NCI-H2196 treated with DMSO at 0.1 percent for 48 hours (cell line): ENCODE results near the gene DESI2.
"Not testable (repeated sequence)": the region's sequence is repeated elsewhere in the genome, so short reads cannot be mapped to it uniquely, and the experiment has no call there.

ENCODE experiments used
- DNase-seq: peaks from one replicate; lab custom pipeline; 2025; ENCODE audit not compliant: unreplicated experiment; lab: John Stamatoyannopoulos, UW

DESI2 gene

GRCh38 chr1:244654108-244655038 is 1.4 kb downstream of the DESI2 start:
- no peak for DNase-seq

- DNase-seq, result no peak
These were observed 2.3 kb downstream of the DESI2 start for GRCh38 chr1:244655186-244655585.

GRCh38 chr1:244657421-244657820 is 4.5 kb downstream of the DESI2 start:
- no peak for DNase-seq

- no peak for DNase-seq
These were observed 6.8 kb downstream of the DESI2 start for GRCh38 chr1:244659694-244660093.

GRCh38 chr1:244660595-244660994 is 7.7 kb downstream of the DESI2 start:
- DNase-seq, result no peak

GRCh38 chr1:244661569-244662312 is 8.8 kb downstream of the DESI2 start:
- not testable (repeated sequence) for DNase-seq

- no peak for DNase-seq
These were observed 9.7 kb downstream of the DESI2 start for GRCh38 chr1:244662599-244662998.

GRCh38 chr1:244664353-244664752 is 11.4 kb downstream of the DESI2 start:
- no peak for DNase-seq

GRCh38 chr1:244665771-244666217 is 12.9 kb downstream of the DESI2 start:
- no peak for DNase-seq

- not testable (repeated sequence) for DNase-seq
These were observed 13.9 kb downstream of the DESI2 start for GRCh38 chr1:244666672-244667418.

GRCh38 chr1:244667797-244668196 is 14.9 kb downstream of the DESI2 start:
- DNase-seq, result no peak

GRCh38 chr1:244672946-244673682 is 20.2 kb downstream of the DESI2 start:
- DNase-seq, result no peak

- no peak for DNase-seq
These were observed 21.5 kb downstream of the DESI2 start for GRCh38 chr1:244674446-244674845.

GRCh38 chr1:244675167-244675566 is 22.2 kb downstream of the DESI2 start:
- no peak for DNase-seq

GRCh38 chr1:244678697-244679096 is 25.8 kb downstream of the DESI2 start:
- no peak for DNase-seq

GRCh38 chr1:244680667-244681066 is 27.7 kb downstream of the DESI2 start:
- no peak for DNase-seq

GRCh38 chr1:244682087-244682486 is 29.2 kb downstream of the DESI2 start:
- DNase-seq, result not testable (repeated sequence)

- no peak for DNase-seq
These were observed 43.0 kb downstream of the DESI2 start for GRCh38 chr1:244695937-244696336.

- no peak for DNase-seq
These were observed 46.8 kb downstream of the DESI2 start for GRCh38 chr1:244699741-244700140.

GRCh38 chr1:244700808-244701207 is 47.9 kb downstream of the DESI2 start:
- no peak for DNase-seq

GRCh38 chr1:244702620-244703019 is 49.7 kb downstream of the DESI2 start:
- no peak for DNase-seq
